SK-N-SH (cell line): Measurements from ENCODE around the gene VPS35L.

Experiments
- CHD2 ChIP-seq: fragments of 150-350 bp; IDR thresholded peaks from 2 replicates; pipeline ENCODE4 v1.6.1; 2018; ENCODE audit warnings: low read length; ENCODE audit not compliant: partially characterized antibody
- JUND ChIP-seq: IDR thresholded peaks from 2 replicates; pipeline ENCODE4 v1.4.0; 2012
- POLR2AphosphoS5 ChIP-seq: IDR thresholded peaks from 2 replicates; pipeline ENCODE4 v1.6.1; 2012; ENCODE audit warnings: low read depth, low read length
- RCOR1 ChIP-seq: fragments of 150-350 bp; IDR thresholded peaks from 2 replicates; pipeline ENCODE4 v1.6.1; 2017; ENCODE audit warnings: antibody characterized with exemption, low read length
- SIN3A ChIP-seq: IDR thresholded peaks from 2 replicates; pipeline ENCODE4 v1.6.1; 2012; ENCODE audit warnings: low read depth, mild to moderate bottlenecking, low read length, moderate library complexity, borderline replicate concordance
- TF ChIP-seq, protein P1 (sequence below): fragments of 200-600 bp; sonication (generic); IDR thresholded peaks from 2 replicates; pipeline ENCODE4 v1.6.1; 2017; ENCODE audit warnings: antibody characterized with exemption, mild to moderate bottlenecking, moderate library complexity

DNA sequence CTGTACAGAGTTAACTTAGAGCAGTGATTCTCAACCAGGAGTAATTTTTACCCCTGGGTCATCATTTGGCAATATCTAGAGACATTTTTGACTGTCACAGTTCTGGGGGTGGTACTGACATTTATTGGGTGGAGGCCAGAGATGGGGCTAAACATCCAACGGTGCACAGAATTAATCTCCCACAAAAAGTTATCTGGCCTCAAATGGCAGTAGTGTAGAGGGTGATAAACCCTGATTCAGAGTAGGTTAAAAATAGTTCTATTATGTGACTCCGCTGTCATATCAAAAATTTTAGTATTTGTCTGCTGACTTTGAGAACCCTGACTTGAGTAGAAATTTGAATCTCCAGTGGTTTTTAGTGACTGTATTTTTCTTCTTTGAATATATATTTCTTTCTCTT lies 19.1 kb downstream of the VPS35L start:
- TF ChIP-seq, protein P1, sequence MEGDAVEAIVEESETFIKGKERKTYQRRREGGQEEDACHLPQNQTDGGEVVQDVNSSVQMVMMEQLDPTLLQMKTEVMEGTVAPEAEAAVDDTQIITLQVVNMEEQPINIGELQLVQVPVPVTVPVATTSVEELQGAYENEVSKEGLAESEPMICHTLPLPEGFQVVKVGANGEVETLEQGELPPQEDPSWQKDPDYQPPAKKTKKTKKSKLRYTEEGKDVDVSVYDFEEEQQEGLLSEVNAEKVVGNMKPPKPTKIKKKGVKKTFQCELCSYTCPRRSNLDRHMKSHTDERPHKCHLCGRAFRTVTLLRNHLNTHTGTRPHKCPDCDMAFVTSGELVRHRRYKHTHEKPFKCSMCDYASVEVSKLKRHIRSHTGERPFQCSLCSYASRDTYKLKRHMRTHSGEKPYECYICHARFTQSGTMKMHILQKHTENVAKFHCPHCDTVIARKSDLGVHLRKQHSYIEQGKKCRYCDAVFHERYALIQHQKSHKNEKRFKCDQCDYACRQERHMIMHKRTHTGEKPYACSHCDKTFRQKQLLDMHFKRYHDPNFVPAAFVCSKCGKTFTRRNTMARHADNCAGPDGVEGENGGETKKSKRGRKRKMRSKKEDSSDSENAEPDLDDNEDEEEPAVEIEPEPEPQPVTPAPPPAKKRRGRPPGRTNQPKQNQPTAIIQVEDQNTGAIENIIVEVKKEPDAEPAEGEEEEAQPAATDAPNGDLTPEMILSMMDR: no peak
- TF ChIP-seq JUND (no peak), POLR2AphosphoS5 (no peak), RCOR1 (no peak), CHD2 (no peak), SIN3A (no peak)
